MM.1S (cell line): ENCODE measurements around the gene SLC26A5.

Experiments used
- DNase-seq: peaks from one replicate; pipeline ENCODE4 v3.0.0-alpha.2; 2015
- H2AFZ ChIP-seq: fragments of 300-600 bp; sonication (generic); 2 replicates; pipeline ENCODE4 v1.6.0; 2016; ENCODE audit warnings: antibody characterized with exemption, low read length
- H3F3A ChIP-seq: fragments of 300-600 bp; sonication (generic); 2 replicates; pipeline ENCODE4 v1.6.1; 2016; ENCODE audit warnings: mild to moderate bottlenecking, antibody characterized with exemption, low read length, moderate library complexity, mixed read lengths; ENCODE audit not compliant: insufficient read depth
- H3K27ac ChIP-seq: fragments of 300-600 bp; sonication (generic); 2 replicates; pipeline ENCODE4 v1.5.1; 2016; ENCODE audit warnings: mild to moderate bottlenecking, low read length
- H3K27me3 ChIP-seq: fragments of 300-600 bp; sonication (generic); replicated peaks from 2 replicates; pipeline ENCODE4 v1.6.0; 2016; ENCODE audit warnings: low read length; ENCODE audit not compliant: insufficient read depth
- H3K36me3 ChIP-seq: fragments of 300-600 bp; sonication (generic); replicated peaks from 2 replicates; pipeline ENCODE4 v1.6.1; 2016; ENCODE audit warnings: mild to moderate bottlenecking, low read length, mixed read lengths; ENCODE audit not compliant: insufficient read depth
- H3K4me1 ChIP-seq: fragments of 300-600 bp; sonication (generic); 2 replicates; pipeline ENCODE4 v1.6.1; 2016; ENCODE audit warnings: low read length, mixed read lengths
- H3K4me2 ChIP-seq: fragments of 300-600 bp; sonication (generic); 2 replicates; pipeline ENCODE4 v1.6.0; 2016; ENCODE audit warnings: low read depth, low read length
- H3K4me3 ChIP-seq: fragments of 300-600 bp; sonication (generic); 2 replicates; pipeline ENCODE4 v1.5.1; 2016; ENCODE audit warnings: low read length, mixed read lengths
- H3K79me2 ChIP-seq: fragments of 300-600 bp; sonication (generic); 2 replicates; pipeline ENCODE4 v1.6.1; 2016; ENCODE audit warnings: mixed run types, low read length, mixed read lengths
- H3K9ac ChIP-seq: fragments of 300-600 bp; sonication (generic); 2 replicates; pipeline ENCODE4 v1.6.1; 2016; ENCODE audit warnings: low read length, mixed read lengths
- H3K9me2 ChIP-seq: fragments of 300-600 bp; sonication (generic); replicated peaks from 2 replicates; pipeline ENCODE4 v1.6.1; 2016; ENCODE audit warnings: mild to moderate bottlenecking, low read length, mixed read lengths; ENCODE audit not compliant: insufficient read depth
- H3K9me3 ChIP-seq: fragments of 300-600 bp; sonication (generic); replicated peaks from 2 replicates; pipeline ENCODE4 v1.6.1; 2016; ENCODE audit warnings: mild to moderate bottlenecking, low read length, mixed read lengths; ENCODE audit not compliant: insufficient read depth
- H4K20me1 ChIP-seq: fragments of 300-600 bp; sonication (generic); 2 replicates; pipeline ENCODE4 v1.6.1; 2016; ENCODE audit warnings: mild to moderate bottlenecking, low read length, moderate library complexity, mixed read lengths; ENCODE audit not compliant: insufficient read depth
- EZH2 ChIP-seq: fragments of 300-600 bp; sonication (generic); optimal IDR thresholded peaks from 2 replicates; pipeline ENCODE3; 2017; ENCODE audit warnings: low read depth, mild to moderate bottlenecking, antibody characterized with exemption, low read length, mixed read lengths
- EZH2phosphoT487 ChIP-seq: fragments of 300-600 bp; sonication (generic); IDR thresholded peaks from 2 replicates; pipeline ENCODE4 v1.6.1; 2018; ENCODE audit warnings: antibody characterized with exemption, low read length
- TF ChIP-seq, protein P1 (sequence below): fragments of 300-600 bp; sonication (generic); IDR thresholded peaks from 2 replicates; pipeline ENCODE4 v1.5.1; 2016; ENCODE audit warnings: antibody characterized with exemption, low read length, mixed read lengths

Gene SLC26A5

DNA sequence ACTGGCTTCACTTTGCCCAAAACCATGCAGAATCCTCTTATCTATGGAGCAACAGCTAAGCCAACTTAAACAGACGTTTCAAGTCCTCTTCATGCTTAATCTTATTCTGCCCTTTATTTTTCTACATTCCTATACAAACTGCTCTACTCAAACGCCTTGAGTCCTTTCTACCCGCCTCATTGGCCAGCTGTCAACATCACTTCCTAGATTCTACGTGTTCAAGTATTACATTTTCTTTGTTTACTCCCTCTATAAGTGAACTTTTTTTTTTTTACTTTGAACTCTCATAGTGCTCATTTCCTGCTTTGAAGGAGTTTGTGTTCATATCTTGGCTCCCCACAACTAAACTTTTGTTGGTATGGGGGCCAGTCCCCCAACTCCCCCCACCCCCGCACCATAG lies 28.9 kb upstream of the SLC26A5 start:
- Histone ChIP-seq H3K4me2 (no peak overlapping the region), H3K36me3 (no peaks in the 10 kb centered on the region), H3K79me2 (no peaks in the 10 kb centered on the region), H3K27ac (no peak overlapping the region), H3K4me3 (no peak overlapping the region), H3K4me1 (no peaks in the 10 kb centered on the region), H3K9me3 (no peaks in the 10 kb centered on the region), H3K9ac (no peak overlapping the region), H3K27me3 (no peaks in the 10 kb centered on the region), H2AFZ (no peak overlapping the region), H3K9me2 (no peaks in the 10 kb centered on the region), H4K20me1 (no peaks in the 10 kb centered on the region), H3F3A (no peaks in the 10 kb centered on the region)
- DNase-seq = no peak
- TF ChIP-seq, protein P1, sequence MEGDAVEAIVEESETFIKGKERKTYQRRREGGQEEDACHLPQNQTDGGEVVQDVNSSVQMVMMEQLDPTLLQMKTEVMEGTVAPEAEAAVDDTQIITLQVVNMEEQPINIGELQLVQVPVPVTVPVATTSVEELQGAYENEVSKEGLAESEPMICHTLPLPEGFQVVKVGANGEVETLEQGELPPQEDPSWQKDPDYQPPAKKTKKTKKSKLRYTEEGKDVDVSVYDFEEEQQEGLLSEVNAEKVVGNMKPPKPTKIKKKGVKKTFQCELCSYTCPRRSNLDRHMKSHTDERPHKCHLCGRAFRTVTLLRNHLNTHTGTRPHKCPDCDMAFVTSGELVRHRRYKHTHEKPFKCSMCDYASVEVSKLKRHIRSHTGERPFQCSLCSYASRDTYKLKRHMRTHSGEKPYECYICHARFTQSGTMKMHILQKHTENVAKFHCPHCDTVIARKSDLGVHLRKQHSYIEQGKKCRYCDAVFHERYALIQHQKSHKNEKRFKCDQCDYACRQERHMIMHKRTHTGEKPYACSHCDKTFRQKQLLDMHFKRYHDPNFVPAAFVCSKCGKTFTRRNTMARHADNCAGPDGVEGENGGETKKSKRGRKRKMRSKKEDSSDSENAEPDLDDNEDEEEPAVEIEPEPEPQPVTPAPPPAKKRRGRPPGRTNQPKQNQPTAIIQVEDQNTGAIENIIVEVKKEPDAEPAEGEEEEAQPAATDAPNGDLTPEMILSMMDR = no peak
- no peak for TF ChIP-seq EZH2
- no peak for TF ChIP-seq EZH2phosphoT487

DNA sequence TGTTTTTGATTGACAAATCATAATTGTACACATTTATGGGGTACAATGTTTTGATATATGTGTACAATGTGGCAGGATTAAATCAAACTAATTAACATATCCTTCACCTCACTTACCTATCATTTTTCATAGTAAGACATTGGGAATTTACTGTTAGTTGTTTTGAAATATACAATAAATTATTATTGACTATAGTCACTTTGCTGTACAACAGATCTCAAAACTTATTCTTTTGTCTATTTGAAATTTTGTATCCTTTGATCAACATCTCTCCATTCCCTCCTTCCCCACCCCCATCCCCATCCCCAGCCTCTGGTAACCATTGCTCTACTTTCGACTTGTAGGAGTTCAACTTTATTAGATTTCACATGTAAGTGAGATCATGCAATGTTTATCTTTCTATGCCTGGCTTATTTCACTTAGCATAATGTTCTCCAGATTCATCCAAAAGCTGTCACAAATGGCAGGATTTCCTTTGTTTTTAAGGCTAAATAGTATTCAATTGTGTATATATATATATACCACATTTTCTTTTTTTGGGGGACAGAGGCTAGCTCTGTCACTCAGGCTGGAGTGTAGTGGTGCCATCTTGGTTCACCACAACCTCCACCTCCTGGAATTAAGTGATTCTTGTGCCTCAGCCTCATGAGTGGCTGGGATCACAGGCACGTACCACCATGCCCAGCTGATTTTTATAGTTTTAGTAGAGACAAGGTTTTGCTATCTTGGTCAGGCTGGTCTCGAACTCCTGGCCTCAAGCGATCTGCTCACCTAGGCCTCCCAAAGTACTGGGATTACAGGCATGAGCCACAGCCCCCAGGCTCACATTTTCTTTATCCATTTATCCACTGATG lies 23.3 kb upstream of the SLC26A5 start:
- TF ChIP-seq EZH2 = no peak
- TF ChIP-seq EZH2phosphoT487 = no peak
- TF ChIP-seq, protein P1 = no peak
- Histone ChIP-seq H4K20me1 (no peaks in the 10 kb centered on the region), H2AFZ (no peak overlapping the region), H3K27me3 (no peaks in the 10 kb centered on the region), H3K4me1 (no peaks in the 10 kb centered on the region), H3F3A (no peaks in the 10 kb centered on the region), H3K36me3 (no peaks in the 10 kb centered on the region), H3K9me2 (no peaks in the 10 kb centered on the region), H3K27ac (no peak overlapping the region), H3K4me3 (no peak overlapping the region), H3K9me3 (no peaks in the 10 kb centered on the region), H3K4me2 (no peak overlapping the region), H3K9ac (no peak overlapping the region), H3K79me2 (no peaks in the 10 kb centered on the region)
- no peak for DNase-seq

DNA sequence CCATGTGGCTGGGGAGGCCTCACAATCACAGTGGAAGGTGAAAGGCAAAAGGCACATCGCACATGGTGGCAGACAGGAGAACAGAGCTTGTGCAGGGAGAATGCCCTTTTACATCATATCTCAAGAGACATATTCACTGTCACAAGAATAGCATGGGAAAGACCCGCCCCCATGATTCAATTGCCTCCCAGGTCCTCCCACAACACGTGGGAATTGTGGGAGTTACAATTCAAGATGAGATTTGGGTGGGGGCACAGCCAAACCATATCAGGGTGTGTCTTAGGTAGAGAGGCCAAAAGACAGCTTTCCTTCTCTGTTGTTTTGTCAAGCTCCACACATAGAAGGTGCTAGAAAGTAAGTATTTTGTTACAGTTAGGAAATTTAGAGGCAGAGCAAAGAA lies 20.8 kb upstream of the SLC26A5 start:
- no peaks in the 10 kb centered on the region for H3K36me3 ChIP-seq
- H3K4me3 ChIP-seq = no peak overlapping the region
- no peaks in the 10 kb centered on the region for H3K27me3 ChIP-seq
- H3K4me2 ChIP-seq = no peak overlapping the region
- H3K9me3 ChIP-seq = no peaks in the 10 kb centered on the region
- H3K79me2 ChIP-seq = no peaks in the 10 kb centered on the region
- no peak overlapping the region for H2AFZ ChIP-seq
- no peaks in the 10 kb centered on the region for H4K20me1 ChIP-seq
- no peaks in the 10 kb centered on the region for H3K9me2 ChIP-seq
- no peak overlapping the region for H3K9ac ChIP-seq
- no peaks in the 10 kb centered on the region for H3F3A ChIP-seq
- H3K27ac ChIP-seq = no peak overlapping the region
- H3K4me1 ChIP-seq = no peaks in the 10 kb centered on the region
- DNase-seq = no peak
- no peak for TF ChIP-seq EZH2

DNA sequence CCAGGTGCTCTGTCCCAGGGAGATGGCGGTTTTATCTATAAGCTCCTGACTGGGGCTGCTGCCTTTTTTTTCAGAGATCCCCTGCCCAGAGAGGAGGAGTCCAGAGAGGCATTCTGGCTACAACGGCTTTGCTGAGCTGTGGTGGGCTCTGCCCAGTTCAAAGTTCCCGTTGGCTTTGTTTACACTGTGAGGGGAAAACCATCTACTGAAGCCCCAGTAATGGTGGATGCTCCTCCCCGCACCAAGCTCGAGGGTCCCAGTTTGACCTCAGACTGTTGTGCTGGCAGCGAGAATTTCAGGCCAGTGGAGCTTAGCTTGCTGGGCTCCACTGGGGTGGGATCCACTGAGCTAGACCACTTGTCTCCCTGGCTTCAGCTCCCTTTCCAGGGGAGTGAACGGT lies 16.4 kb upstream of the SLC26A5 start:
- no peaks in the 10 kb centered on the region for H3K9me2 ChIP-seq
- H3K4me2 ChIP-seq = no peak overlapping the region
- H3K9ac ChIP-seq = no peak overlapping the region
- H3F3A ChIP-seq = no peaks in the 10 kb centered on the region
- no peaks in the 10 kb centered on the region for H3K36me3 ChIP-seq
- H3K27me3 ChIP-seq = no peaks in the 10 kb centered on the region
- no peak overlapping the region for H3K4me3 ChIP-seq
- no peaks in the 10 kb centered on the region for H3K9me3 ChIP-seq
- no peak overlapping the region for H2AFZ ChIP-seq
- no peaks in the 10 kb centered on the region for H3K4me1 ChIP-seq
- no peak overlapping the region for H3K27ac ChIP-seq
- DNase-seq = no peak
- H3K79me2 ChIP-seq = no peaks in the 10 kb centered on the region
- TF ChIP-seq EZH2phosphoT487 (no peak), EZH2 (no peak)
- TF ChIP-seq, protein P1 = no peak
- no peaks in the 10 kb centered on the region for H4K20me1 ChIP-seq
